Kidney epithelial cell (primary cell): ENCODE results near the gene TLR9. TPM values are rescaled to one million over a fixed set of nuclear protein-coding genes. Genes with fewer than 3 reads are reported as not detected.

Experiments
- DNase-seq: peaks from one replicate; pipeline ENCODE4 v3.0.0-alpha.2; 2010; ENCODE audit warnings: low read depth
- H3K27me3 ChIP-seq: 2 replicates; pipeline ENCODE4 v1.6.0; 2011; ENCODE audit warnings: low read length; ENCODE audit not compliant: control insufficient read depth, insufficient read depth
- H3K36me3 ChIP-seq: 2 replicates; pipeline ENCODE4 v1.5.1; 2011; ENCODE audit warnings: low read length; ENCODE audit not compliant: control insufficient read depth, insufficient read depth
- H3K4me3 ChIP-seq: 2 replicates; pipeline ENCODE4 v1.5.1; 2011; ENCODE audit warnings: low read depth, mild to moderate bottlenecking, control low read depth, low read length
- total RNA-seq: library from RNA; depleted of rRNA; stranded (reverse); fragments of >200 nt; gene quantifications from 2 replicates; pipeline ENCODE4 v1.2.3, GENCODE V29; 2015
- TF ChIP-seq, protein P1 (sequence below): IDR thresholded peaks from 2 replicates; pipeline ENCODE4 v1.5.1; 2011; ENCODE audit warnings: mild to moderate bottlenecking, moderate library complexity, low read length, control low read depth, inconsistent platforms; ENCODE audit not compliant: insufficient read depth, poor library complexity, severe bottlenecking

The TLR9 gene
- total RNA-seq, 1 donor from 2014 or later = not detected

DNA sequence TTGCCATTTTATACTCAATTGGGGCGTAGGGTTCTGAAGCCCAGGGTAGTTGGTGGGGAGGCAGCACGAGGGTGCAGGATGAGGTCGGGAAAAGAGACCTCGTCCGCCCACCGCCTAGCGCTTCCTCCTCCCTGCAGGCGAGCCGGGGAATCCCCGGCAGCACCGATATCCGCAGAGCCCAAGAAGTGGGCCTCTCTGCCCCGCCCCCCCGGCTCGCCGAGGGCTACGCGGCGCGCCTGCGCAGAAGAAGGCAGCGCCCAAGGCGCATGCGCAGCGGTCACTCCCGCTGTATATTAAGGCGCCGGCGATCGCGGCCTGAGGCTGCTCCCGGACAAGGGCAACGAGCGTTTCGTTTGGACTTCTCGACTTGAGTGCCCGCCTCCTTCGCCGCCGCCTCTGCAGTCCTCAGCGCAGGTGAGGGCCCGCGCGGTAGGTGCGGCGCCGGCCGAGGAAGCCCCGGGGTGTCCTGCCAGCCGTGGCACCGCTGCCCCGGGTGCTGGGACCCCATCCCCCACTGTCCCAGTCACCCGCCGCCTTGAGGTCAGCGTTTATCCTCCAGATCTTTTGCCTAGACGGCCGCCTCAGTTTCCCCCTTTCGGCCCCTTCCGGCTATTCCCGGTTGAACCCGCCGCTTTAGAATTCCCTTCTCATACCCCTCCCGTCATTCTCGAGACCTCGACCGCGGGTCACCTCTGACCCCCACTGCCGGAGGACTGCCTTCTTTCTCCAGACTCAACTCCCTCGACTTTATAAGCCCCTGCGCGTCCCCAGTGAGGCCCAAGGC, 27.4 kb downstream of the TLR9 start, which contains the start of gene ALAS1:
Gene ALAS1, plus strand, starts transcription at position 319 of the 784 bp plus-strand sequence. CDS start 1,082 bp downstream, outside the sequence.
- H3K27me3 ChIP-seq = no peaks in the 10 kb centered on the region
- peaks cover 3% of the 10 kb centered on the region for H3K36me3 ChIP-seq
- TF ChIP-seq, protein P1, sequence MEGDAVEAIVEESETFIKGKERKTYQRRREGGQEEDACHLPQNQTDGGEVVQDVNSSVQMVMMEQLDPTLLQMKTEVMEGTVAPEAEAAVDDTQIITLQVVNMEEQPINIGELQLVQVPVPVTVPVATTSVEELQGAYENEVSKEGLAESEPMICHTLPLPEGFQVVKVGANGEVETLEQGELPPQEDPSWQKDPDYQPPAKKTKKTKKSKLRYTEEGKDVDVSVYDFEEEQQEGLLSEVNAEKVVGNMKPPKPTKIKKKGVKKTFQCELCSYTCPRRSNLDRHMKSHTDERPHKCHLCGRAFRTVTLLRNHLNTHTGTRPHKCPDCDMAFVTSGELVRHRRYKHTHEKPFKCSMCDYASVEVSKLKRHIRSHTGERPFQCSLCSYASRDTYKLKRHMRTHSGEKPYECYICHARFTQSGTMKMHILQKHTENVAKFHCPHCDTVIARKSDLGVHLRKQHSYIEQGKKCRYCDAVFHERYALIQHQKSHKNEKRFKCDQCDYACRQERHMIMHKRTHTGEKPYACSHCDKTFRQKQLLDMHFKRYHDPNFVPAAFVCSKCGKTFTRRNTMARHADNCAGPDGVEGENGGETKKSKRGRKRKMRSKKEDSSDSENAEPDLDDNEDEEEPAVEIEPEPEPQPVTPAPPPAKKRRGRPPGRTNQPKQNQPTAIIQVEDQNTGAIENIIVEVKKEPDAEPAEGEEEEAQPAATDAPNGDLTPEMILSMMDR = no peak
- H3K4me3 ChIP-seq = peak within 1 kb of the TSS; percentile 68
- DNase-seq = peak; percentile 51

DNA sequence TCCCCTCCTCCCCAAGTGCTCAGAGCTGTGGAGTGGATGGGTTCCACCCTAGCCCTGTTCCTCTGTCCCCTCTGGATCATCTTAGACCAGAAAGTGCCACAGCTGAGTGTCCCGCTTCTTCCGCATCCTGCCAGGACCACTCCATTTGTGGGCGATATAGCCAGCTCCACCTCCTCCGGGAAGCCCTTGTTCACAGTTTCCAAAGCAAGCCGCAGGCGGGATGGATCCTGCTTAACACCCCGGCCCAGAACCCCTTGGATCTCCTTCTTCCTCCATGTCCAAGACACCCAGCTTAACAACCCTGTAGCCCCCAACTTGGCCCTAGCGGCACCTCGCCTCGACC, 28.0 kb downstream of the TLR9 start:
- peak overlapping the region; percentile 68 for H3K4me3 ChIP-seq
- DNase-seq = no peak
- TF ChIP-seq, protein P1 = no peak

DNA sequence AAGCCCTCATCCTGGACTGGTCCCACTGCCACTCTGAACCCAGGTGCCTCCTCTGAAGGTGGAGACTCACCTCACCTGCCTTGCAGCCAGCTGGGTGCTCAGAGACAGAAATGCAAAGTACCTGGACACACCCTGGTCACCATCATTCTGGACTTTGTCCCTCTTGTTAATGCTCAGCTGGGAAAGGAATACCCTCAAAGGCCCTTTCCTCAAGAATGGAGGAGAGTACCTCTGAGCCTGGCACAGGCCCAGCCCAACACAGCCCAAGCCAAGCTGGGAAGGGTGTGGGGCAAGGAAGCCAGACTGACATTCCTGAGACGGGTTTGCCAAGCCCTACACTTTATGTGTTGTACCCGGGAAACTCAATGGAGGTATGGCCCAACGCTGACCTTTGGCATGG, 28.5 kb downstream of the TLR9 start:
- Histone ChIP-seq H3K27me3 (no peaks in the 10 kb centered on the region), H3K36me3 (no peaks in the 10 kb centered on the region), H3K4me3 (no peak overlapping the region)
- DNase-seq = no peak
- TF ChIP-seq, protein P1 = no peak

More for the DNA sequence above, 28.0 kb downstream of the TLR9 start:
- Histone ChIP-seq H3K27me3 (no peaks in the 10 kb centered on the region), H3K36me3 (peaks cover 2% of the 10 kb centered on the region)

DNA sequence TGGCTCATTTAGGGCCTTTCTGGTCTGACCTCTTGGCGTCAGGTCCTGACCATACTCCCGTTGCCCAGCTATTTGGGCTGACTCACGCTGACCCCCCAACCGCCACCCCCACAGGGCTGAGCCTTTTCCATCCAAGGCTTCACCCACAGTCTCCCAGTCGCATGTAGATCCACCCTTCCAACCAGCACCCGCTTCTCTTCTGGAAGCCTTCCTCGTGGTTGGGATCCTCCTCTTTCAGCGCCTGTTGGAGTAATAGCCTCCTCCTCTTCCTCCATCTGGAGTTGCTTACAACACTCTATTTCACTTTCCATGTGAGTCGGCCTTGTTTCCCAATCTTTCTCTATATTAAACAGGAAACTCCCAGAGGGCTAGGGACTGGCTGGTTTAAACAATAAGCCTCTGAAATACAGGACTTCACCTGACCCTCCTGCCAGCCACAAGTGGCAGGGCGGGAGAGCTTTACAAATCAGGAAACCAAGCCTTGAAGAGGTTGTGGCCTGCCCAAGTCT, 29.6 kb downstream of the TLR9 start:
- Histone ChIP-seq H3K4me3 (no peak overlapping the region), H3K36me3 (no peaks in the 10 kb centered on the region), H3K27me3 (no peaks in the 10 kb centered on the region)
- DNase-seq = no peak
- TF ChIP-seq, protein P1 = no peak

DNA sequence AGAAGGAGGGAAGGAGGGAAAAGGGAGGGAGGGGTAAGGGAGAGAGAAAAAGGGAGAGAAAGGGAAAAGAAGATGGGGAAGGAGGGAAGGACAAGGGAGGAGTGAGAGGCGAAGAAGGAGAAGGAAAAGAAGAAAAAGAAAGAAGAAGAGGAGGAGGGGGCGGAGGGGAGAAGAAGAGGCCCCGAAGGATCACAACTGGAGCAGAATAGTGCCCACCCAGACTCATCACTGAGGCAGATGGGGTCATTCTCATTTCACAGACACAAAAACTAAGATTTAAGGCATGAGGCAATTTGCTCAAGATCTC, 30.2 kb downstream of the TLR9 start:
- TF ChIP-seq, protein P1 = no peak
- no peaks in the 10 kb centered on the region for H3K27me3 ChIP-seq
- no peak overlapping the region for H3K4me3 ChIP-seq
- no peak for DNase-seq
- H3K36me3 ChIP-seq = no peaks in the 10 kb centered on the region
